ENCODE data around the gene RMI1.

DNA sequence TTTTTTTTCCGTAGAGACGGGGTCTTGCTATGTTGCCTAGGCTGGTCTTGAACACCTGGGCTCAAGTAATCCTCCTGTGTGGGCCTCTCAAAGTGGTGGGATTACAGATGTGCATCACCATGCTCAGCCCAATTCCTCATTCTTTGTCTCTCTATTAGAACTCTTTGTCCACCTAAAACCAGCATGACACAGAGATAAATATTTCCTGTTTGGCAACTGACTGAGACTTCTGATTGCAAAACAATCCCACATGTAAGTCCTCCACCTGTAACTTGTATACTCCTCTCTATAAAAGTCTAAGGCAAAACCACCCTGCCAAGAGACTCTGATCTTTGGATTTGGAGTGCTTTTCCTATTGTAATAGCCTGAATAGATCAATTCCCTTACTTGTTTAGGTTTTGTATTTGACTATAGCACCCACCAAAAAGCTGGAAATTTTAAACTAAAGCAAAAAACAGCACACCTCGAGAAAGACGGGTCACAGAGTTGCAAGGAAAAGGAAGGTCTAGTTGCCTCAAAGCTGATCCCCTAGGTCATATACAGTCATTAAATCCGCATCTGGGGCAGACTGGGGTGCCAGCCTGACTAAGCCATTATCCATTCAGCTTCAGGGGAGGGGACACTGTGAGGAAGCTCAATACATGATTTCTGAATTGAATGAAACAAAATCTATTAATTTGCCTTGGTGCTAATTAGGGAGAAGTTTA lies 45.9 kb upstream of the RMI1 start:
- TF ChIP-seq, protein P1, sequence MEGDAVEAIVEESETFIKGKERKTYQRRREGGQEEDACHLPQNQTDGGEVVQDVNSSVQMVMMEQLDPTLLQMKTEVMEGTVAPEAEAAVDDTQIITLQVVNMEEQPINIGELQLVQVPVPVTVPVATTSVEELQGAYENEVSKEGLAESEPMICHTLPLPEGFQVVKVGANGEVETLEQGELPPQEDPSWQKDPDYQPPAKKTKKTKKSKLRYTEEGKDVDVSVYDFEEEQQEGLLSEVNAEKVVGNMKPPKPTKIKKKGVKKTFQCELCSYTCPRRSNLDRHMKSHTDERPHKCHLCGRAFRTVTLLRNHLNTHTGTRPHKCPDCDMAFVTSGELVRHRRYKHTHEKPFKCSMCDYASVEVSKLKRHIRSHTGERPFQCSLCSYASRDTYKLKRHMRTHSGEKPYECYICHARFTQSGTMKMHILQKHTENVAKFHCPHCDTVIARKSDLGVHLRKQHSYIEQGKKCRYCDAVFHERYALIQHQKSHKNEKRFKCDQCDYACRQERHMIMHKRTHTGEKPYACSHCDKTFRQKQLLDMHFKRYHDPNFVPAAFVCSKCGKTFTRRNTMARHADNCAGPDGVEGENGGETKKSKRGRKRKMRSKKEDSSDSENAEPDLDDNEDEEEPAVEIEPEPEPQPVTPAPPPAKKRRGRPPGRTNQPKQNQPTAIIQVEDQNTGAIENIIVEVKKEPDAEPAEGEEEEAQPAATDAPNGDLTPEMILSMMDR (IDR thresholded peaks at IDR 0.05) = no peak
- no peak for TF ChIP-seq POLR2A (IDR thresholded peaks at IDR 0.05)

All from tibial nerve (tissue), 3 donors.